Adrenal gland (tissue), 12 donors: ENCODE results near the gene GPATCH2. TPM values are rescaled to one million over a fixed set of nuclear protein-coding genes. Genes with fewer than 3 reads are reported as not detected.

ENCODE experiments used
- DNase-seq, 7 donors: peaks; one replicate each; pipeline ENCODE4 v3.0.0-alpha.2; 2019 to 2020
- H3K27ac ChIP-seq, 5 donors: fragments of 200-600 bp; sonication (generic) in 4 of 5; 1 replicate in 3 of 5; 2 replicates in 2 of 5; pipeline versions ENCODE4 v1.5.1 to v1.8.0; 2016 to 2020; ENCODE audit warnings: mild to moderate bottlenecking in 1 of 5
- H3K27me3 ChIP-seq: fragments of 200-600 bp; 2 replicates; pipeline ENCODE4 v1.8.0; 2021
- H3K36me3 ChIP-seq, 2 donors: fragments of 200-600 bp; replicated peaks in 1 of 2; 1 replicate in 1 of 2; 2 replicates in 1 of 2; pipeline versions ENCODE4 v1.5.1 to v1.8.0; 2018 to 2022
- H3K4me1 ChIP-seq, 2 donors: fragments of 200-600 bp; replicated peaks in 1 of 2; 1 replicate in 1 of 2; 2 replicates in 1 of 2; pipeline versions ENCODE4 v1.5.1 to v1.8.0; 2018 to 2021
- H3K4me3 ChIP-seq, 4 donors: fragments of 200-600 bp; sonication (generic) in 3 of 4; one replicate each; pipeline ENCODE4 v1.5.1; 2016 to 2018
- H3K9me3 ChIP-seq, 3 donors: fragments of 200-600 bp; sonication (generic) in 1 of 3; replicated peaks in 1 of 3; 1 replicate in 2 of 3; 2 replicates in 1 of 3; pipeline versions ENCODE4 v1.5.1 to v1.8.0; 2016 to 2021
- CTCF ChIP-seq, 6 experiments: fragments of 450-650 bp in 4 of 6; fragments of 200-600 bp in 2 of 6; sonication (generic) in 1 of 6; IDR thresholded peaks; 1 replicate in 5 of 6; 2 replicates in 1 of 6; pipeline versions ENCODE4 v1.5.1 to v1.8.0; 2016 to 2021; ENCODE audit warnings: antibody characterized with exemption in 6 of 6, mild to moderate bottlenecking in 2 of 6, moderate library complexity in 1 of 6
- POLR2A ChIP-seq, 2 donors: fragments of 450-650 bp; IDR thresholded peaks; one replicate each; pipeline ENCODE4 v1.6.1; 2017; ENCODE audit warnings: antibody characterized with exemption in 2 of 2, mild to moderate bottlenecking in 2 of 2, moderate library complexity in 1 of 2
- WGBS, 4 donors: extraction: QIAGEN DNeasy Blood & Tissue Kit in 2 of 4; methylation state at CpG; one replicate each; pipeline versions ENCODE4 v1.1.5 to v1.1.7; 2013 to 2017; 5-methylcytosine and 5-hydroxymethylcytosine counted together
- intact Hi-C, 2 donors: fragments of 100-400 bp; cut with DNase I; formaldehyde crosslinking; loops; one replicate each; pipeline versions ENCODE4 v1.14.1 to v1.15.0; 2022 to 2023
- polyA plus RNA-seq, 3 donors: library from polyadenylated mRNA; stranded (reverse); fragments of 200-250 nt in 2 of 3; fragments of 350-450 nt in 1 of 3; fragmentation: Illumina TruSeq in 1 of 3; extraction: RNeasy Lipid Tissue Mini Kit (QIAGEN cat#74804) in 1 of 3; gene quantifications; one replicate each; pipeline ENCODE4 v1.2.3, GENCODE V29; 2013 to 2014
- total RNA-seq, 9 donors: library from RNA; depleted of rRNA in 4 of 9; stranded (reverse); fragments of >200 nt in 4 of 9; fragments of 120-200 nt in 1 of 9; fragmentation: NEBNext Ultra II Directional in 1 of 9; extraction: Animal tissue kit (Norgen Biotek cat#: 25700) in 1 of 9; gene quantifications; one replicate each; pipeline versions ENCODE4 v1.1.0 to v1.2.4, GENCODE V29; 2013 to 2023
- donor health status: healthy with polysubstance abuse.
- donor health status: Bipolar disorder and iron deficiency.
- donor health status: DM: yes; HTN: yes; CAD: no.
- donor health status: DM: no; HTN: no; CAD: no.
- donor health status: DM: no; HTN: no; CAD: no.
- donor health status: DM: yes; HTN: yes; CAD: no.

GPATCH2 gene
- total and polyA plus RNA-seq, 12 donors: 4.0 to 29.3 (median 10.7) TPM

GRCh38 chr1:217605390-217605789, 25.5 kb downstream of the GPATCH2 start:
- DNase-seq: no peak
- intact Hi-C loops: no loop called here
- H3K4me1 ChIP-seq: peaks cover 0 to 3% of the 10 kb centered on the region in 2 donors
- H3K27me3 ChIP-seq: no peaks in the 10 kb centered on the region
- H3K27ac ChIP-seq: no peak overlapping the region
- no peak overlapping the region for H3K4me3 ChIP-seq
- no peaks in the 10 kb centered on the region for H3K9me3 ChIP-seq
- H3K36me3 ChIP-seq: no peaks in the 10 kb centered on the region
- TF ChIP-seq CTCF (IDR thresholded peaks at IDR 0.05): no peak
- TF ChIP-seq POLR2A (IDR thresholded peaks at IDR 0.05): no peak
- 92 to 95% (median 93%) methylated on average over 1 of the region's 1 CpG for WGBS, 4 donors

- H3K4me3 ChIP-seq: no peak overlapping the region
- no peak overlapping the region for H3K27ac ChIP-seq
- intact Hi-C loops: no loop called here
- no peaks in the 10 kb centered on the region for H3K9me3 ChIP-seq
- H3K4me1 ChIP-seq: no peaks in the 10 kb centered on the region
- DNase-seq: no peak
- TF ChIP-seq POLR2A (IDR thresholded peaks at IDR 0.05) (no peak), CTCF (IDR thresholded peaks at IDR 0.05) (no peak)
- H3K36me3 ChIP-seq: no peaks in the 10 kb centered on the region
- H3K27me3 ChIP-seq: no peaks in the 10 kb centered on the region
These were observed 28.5 kb downstream of the GPATCH2 start for GRCh38 chr1:217602380-217602779.

GRCh38 chr1:217599154-217599553, 31.7 kb downstream of the GPATCH2 start:
- Histone ChIP-seq H3K4me1 (no peaks in the 10 kb centered on the region), H3K27ac (no peak overlapping the region), H3K9me3 (no peaks in the 10 kb centered on the region), H3K4me3 (no peak overlapping the region), H3K27me3 (no peaks in the 10 kb centered on the region), H3K36me3 (no peaks in the 10 kb centered on the region)
- intact Hi-C loops: no loop called here
- DNase-seq: no peak
- 74 to 87% (median 82%) methylated on average over 2 of the region's 2 CpGs for WGBS, 4 donors
- TF ChIP-seq POLR2A (IDR thresholded peaks at IDR 0.05): no peak
- no peak for TF ChIP-seq CTCF (IDR thresholded peaks at IDR 0.05)

- intact Hi-C loops: no loop called here
- Histone ChIP-seq H3K4me3 (no peak overlapping the region), H3K9me3 (no peaks in the 10 kb centered on the region), H3K36me3 (no peaks in the 10 kb centered on the region), H3K27me3 (no peaks in the 10 kb centered on the region), H3K4me1 (no peaks in the 10 kb centered on the region), H3K27ac (no peak overlapping the region)
- WGBS, 4 donors: 86 to 87% (median 86%) methylated on average over 2 of the region's 2 CpGs
- TF ChIP-seq POLR2A (IDR thresholded peaks at IDR 0.05): no peak
- TF ChIP-seq CTCF (IDR thresholded peaks at IDR 0.05): no peak
- DNase-seq: no peak
These were observed 40.3 kb downstream of the GPATCH2 start for GRCh38 chr1:217590598-217590997.
